GM18498 (cell line): ENCODE measurements around the gene SCRT2.

Source experiments
- ATAC-seq: cut with Tn5 transposase; IDR thresholded peaks from one replicate; pipeline ENCODE4 v1.9.1; 2021; ENCODE audit warnings: mild to moderate bottlenecking, moderate library complexity; ENCODE audit not compliant: unreplicated experiment

The SCRT2 gene

GRCh38 chr20:673603-674001 lies 2.0 kb downstream of the SCRT2 start:
- ATAC-seq = no peak

- ATAC-seq = no peak
Observed at GRCh38 chr20:672963-673602, 2.5 kb downstream of the SCRT2 start.

- no peak for ATAC-seq
Observed at GRCh38 chr20:671252-672030, 4.2 kb downstream of the SCRT2 start.

GRCh38 chr20:669573-669972 lies 6.0 kb downstream of the SCRT2 start:
- ATAC-seq = no peak

GRCh38 chr20:668638-669037 lies 7.0 kb downstream of the SCRT2 start:
- ATAC-seq = no peak

GRCh38 chr20:668050-668449 lies 7.6 kb downstream of the SCRT2 start:
- no peak for ATAC-seq

- ATAC-seq = no peak
Observed at GRCh38 chr20:667351-668034, 8.1 kb downstream of the SCRT2 start.

GRCh38 chr20:666877-667276 lies 8.7 kb downstream of the SCRT2 start:
- no peak for ATAC-seq

GRCh38 chr20:665276-665675 lies 10.3 kb downstream of the SCRT2 start:
- no peak for ATAC-seq

- ATAC-seq = no peak
Observed at GRCh38 chr20:664576-664975, 11.0 kb downstream of the SCRT2 start.

GRCh38 chr20:664151-664550 lies 11.5 kb downstream of the SCRT2 start:
- no peak for ATAC-seq

GRCh38 chr20:663315-664090 lies 12.1 kb downstream of the SCRT2 start:
- ATAC-seq = no peak

- no peak for ATAC-seq
Observed at GRCh38 chr20:662277-663192, 13.1 kb downstream of the SCRT2 start.

- no peak for ATAC-seq
Observed at GRCh38 chr20:661474-662270, 13.9 kb downstream of the SCRT2 start.

GRCh38 chr20:658731-659291 lies 16.8 kb downstream of the SCRT2 start:
- no peak for ATAC-seq

- no peak for ATAC-seq
Observed at GRCh38 chr20:658202-658601, 17.4 kb downstream of the SCRT2 start.

GRCh38 chr20:655726-656624 lies 19.6 kb downstream of the SCRT2 start:
- no peak for ATAC-seq

GRCh38 chr20:654417-654750 lies 21.2 kb downstream of the SCRT2 start:
- ATAC-seq = no peak
